C1 segment of cervical spinal cord (tissue), 14 donors: ENCODE results near the gene FSTL1.
"Not testable (repeated sequence)": the region's sequence is repeated elsewhere in the genome, so short reads cannot be mapped to it uniquely, and the experiment has no call there.

ENCODE experiments used
- DNase-seq, 14 donors: peaks; one replicate each; lab custom pipeline; 2025; lab: John Stamatoyannopoulos, UW

FSTL1 gene

GRCh38 chr3:120418446-120418845, 32.3 kb downstream of the FSTL1 start:
- DNase-seq, result no peak

GRCh38 chr3:120417272-120417911, 33.4 kb downstream of the FSTL1 start:
- peak; percentile 37 to 97 (median 86) for DNase-seq

DNA sequence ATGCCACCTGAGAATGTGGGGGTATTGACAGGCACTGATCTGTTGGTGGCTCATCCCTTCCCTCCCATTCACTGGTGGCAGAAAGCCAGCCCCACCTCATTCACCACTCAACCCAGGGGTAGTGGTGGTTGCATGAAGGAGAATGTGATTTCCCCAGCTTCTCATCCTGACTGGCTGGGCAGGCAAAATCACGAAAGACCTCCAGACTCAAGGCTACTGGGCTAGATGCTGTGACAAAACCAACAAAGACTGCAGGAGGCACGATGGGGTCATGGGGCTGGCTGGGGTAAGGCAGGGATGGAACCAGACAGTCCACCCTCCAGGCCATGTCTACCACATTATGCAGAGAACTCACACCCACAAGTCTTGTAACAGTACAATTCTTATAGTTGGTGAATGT, 33.9 kb downstream of the FSTL1 start:
- peak in 4 of 14 donors; percentile 44 to 63 (median 55) for DNase-seq

DNA sequence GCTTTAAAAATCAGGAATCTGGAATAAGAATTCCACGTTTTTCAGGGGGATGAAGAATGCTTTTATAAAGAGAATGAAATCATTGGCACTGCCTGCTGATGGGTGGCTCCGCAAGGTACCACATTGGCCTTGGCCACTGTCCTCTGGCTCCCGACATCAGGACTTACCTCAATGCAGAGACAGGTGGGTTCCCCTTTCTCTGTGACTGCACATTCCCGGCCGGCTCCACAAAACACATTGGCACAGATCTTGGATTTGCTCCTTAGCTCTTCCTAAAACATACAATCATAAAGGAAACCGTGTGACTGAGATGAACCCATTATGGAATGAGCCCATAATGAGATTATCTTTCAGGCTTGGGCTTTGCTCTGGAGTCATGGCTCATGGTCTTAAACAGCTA, 35.0 kb downstream of the FSTL1 start:
- DNase-seq, result no peak

DNA sequence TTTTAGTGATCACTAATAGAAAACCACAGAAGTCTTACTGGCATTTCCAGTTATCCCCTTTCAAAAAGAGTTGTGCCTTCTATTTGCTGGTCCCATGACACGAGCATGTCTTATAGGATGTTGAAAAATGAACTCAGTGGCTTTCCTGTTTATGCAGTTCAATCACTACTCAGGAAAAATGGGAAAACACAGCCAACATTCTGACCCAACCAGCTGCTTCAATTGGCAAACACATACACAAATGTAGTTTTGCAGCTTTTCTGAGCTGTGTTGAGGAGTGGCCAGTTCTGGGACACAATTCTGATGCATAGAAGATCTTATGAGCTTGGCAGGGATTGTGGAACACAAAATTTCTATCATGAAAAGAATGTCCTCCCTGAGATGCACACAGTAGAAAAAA, 40.3 kb downstream of the FSTL1 start:
- DNase-seq, result peak in 1 of 14 donors; percentile 44

DNA sequence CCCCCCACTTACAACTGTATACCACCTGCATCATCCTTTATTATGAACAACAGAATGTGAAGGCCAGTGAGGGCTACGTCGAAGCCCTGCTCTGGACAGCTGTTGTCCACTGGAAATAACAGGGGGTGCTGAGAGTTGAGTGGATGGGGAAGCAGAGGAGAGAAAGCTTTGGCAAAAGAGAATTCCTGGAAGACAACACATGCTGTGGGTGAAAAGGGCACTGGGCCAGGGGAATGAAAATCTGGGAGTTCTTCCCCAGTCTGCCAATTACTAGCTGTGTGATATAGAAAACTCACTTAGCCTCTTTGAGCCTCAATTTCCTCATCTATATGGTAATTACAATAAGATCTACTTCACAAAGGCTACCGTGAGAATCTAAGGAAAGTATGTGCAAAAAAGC, 40.7 kb downstream of the FSTL1 start:
- no peak for DNase-seq

GRCh38 chr3:120407508-120408287, 43.1 kb downstream of the FSTL1 start:
- no peak for DNase-seq

DNA sequence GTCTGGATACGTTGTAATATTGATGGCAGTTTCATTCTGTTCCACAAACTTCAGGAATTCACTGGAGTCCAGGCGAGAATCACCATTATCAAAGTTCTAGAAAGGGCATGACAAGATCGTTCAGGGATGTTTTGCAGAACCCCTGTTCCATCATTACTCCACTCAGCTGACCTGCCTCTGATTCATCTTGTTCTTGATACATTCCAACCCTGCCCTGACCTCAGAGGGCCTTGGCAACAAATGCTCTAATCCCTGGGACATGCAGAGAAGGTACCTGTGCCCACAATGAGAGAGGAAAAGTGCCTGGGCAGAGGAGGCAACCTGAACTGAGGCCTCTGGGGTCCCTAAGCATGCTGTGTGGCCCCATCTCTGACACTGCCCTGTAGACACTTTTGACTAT, 45.9 kb downstream of the FSTL1 start:
- no peak for DNase-seq

DNA sequence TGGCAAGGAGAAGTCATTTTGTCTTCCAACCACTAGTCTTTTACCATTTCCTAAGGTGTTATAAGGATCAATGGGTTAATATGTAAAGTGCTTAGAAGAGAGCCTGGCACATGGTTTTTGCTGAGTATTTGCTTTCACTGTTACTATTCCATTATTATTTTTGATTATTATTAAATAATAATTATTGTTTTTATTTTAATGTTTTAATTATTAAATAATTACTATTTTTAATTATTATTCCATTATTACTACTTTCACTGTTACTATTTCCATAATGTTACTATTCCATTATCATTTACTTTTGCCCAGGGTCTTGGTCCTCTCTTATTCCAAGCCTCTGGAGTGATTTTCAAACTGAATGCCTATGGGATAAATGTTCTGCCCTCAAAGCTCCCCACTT, 48.5 kb downstream of the FSTL1 start:
- DNase-seq, result no peak

- DNase-seq, result no peak
Observed at GRCh38 chr3:120399372-120399771, 51.4 kb downstream of the FSTL1 start.

DNA sequence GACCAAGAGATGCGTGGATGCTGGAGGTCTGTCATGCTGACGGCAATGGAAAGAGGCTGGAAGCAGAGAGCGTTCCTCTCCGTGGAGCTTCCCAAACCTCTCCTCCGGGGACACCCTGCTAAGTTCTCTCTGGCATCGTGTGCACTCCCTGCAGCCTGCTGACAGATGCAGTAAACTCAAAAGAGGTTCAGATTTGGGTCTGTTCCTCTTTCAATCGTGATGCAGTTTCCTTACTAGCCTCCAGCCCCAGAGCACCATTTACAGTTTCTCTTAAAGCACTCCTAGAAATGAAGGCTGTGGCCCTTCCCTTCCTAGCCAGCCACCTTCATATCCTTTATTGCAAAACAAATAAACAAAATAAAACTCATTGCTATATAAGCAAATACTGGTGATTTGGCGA, 54.3 kb downstream of the FSTL1 start:
- DNase-seq, result no peak

DNA sequence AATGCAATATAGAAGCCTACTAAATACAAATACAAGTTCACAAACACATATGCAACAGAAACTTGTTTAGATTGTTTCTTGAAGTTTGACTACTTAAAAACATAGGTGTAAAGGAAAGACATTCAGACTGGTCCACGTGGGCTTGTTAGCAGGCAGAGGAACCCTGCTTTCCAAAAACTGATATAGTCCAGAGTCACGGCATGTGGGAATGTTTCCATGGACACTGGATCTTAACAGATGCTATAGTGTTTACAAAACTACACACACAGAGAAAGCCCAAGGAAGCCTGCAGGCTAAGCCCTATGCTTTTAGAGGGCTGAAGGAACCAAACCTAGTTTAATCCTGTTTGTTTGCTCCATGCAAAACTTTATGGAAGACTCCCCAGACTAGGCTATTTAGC, 56.4 kb downstream of the FSTL1 start:
- DNase-seq, result no peak

DNA sequence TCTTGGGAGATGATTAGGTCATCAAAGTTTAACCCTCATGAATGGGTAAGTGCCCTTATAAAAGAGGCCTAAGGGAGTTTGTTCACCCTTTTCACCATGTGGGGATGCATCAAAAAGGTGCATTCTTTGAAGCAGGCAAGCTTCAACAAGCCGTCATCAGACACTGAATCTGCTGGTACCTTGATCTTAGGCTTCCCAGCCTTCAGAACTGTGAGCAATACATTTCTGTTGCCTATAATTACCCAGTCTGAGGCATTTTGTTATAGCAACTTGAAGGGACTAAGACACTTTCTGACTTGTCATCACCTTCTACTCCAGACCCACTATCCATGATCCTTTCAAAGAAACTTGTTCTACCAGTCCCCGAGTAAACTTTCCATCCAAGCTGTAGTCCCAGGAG, 57.0 kb downstream of the FSTL1 start:
- no peak for DNase-seq

DNA sequence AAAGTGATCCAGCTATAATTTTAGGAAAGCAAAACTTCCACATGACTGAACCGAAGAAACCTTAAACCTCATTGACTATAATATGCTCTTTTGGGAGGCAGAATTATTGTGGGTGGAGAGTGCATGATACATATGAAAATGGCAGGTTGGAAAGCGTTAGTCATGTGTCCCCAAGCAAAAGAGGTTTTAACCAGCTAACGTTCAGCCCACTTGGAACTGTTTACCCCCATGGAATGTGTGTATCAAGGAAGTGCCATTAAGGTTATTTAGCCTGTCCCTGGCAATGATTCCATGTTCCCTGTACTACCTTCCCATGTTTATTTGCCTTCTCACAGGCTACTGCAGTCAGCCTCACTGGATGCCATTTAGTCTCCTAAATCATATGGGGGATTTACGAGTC, 57.5 kb downstream of the FSTL1 start:
- DNase-seq, result no peak

GRCh38 chr3:120382941-120383447, 67.8 kb downstream of the FSTL1 start:
- DNase-seq, result no peak

DNA sequence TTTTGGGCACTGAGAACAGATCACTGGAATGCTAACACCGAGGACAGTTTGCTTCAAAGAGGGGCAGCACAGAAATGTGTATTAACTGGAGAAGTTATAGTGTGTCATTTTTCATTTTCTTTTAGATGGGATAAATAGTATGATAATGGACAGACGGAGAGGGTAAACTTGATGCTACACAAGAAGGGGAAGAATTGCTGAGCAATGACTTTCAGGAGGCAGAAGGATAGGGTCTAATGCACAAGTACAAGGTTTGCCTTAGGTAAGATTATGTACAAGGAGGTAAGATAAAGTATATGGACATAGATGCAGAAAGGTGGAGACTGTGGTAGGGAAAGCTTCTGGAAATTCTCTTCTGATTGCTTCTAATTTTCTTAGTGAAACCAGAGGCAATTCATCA, 69.3 kb downstream of the FSTL1 start:
- no peak for DNase-seq

- DNase-seq, result not testable (repeated sequence)
Observed at GRCh38 chr3:120377948-120378347, 72.8 kb downstream of the FSTL1 start.

- no peak for DNase-seq
Observed at GRCh38 chr3:120370463-120370862, 80.3 kb downstream of the FSTL1 start.

DNA sequence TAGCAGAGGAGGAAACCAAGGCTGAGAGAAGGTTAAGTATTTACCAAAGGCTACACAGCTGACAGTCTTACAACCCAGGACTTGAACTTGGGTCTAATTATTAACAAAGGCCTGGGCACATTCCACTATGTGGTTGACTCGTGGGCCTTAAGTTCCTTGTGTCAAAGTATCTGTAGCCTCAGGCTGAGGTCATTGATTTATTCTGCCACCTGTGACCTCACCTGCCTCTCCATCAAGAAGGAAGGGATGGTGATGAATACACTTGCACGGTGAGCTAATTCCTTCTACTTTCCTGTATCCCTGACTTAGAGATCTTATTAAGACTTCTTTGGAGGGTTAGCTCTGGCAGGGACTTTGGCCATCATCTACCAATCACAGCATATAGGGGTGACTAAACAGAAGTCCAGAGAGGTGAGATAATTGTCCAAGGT, 81.7 kb downstream of the FSTL1 start:
- no peak for DNase-seq

- no peak for DNase-seq
Observed at GRCh38 chr3:120368172-120368571, 82.6 kb downstream of the FSTL1 start.

DNA sequence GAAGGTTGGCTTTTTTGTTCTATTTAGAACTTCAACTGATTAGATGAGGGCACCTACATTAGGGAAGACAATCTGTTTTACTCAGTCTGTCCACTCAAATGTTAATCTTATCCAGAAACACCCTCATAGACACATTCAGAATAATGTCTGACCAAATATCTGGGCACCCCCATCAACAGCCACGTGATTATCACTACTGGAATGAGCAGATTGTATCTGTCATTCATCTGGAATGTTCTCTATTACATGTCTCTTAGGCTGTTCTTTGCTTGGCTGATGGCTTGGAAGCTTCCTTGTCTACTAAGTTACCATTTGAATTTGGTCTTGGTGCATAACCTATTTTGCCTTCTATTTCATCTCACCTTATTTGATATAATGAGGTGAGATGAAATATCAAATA, 86.0 kb downstream of the FSTL1 start:
- DNase-seq, result no peak

GRCh38 chr3:120364101-120364500, 86.7 kb downstream of the FSTL1 start:
- DNase-seq, result no peak

- no peak for DNase-seq
Observed at GRCh38 chr3:120357807-120358206, 93.0 kb downstream of the FSTL1 start.
